Cardiac ventricle fibroblast (primary cell): ENCODE results near the gene AGXT. TPM values are rescaled to one million over a fixed set of nuclear protein-coding genes. Genes with fewer than 3 reads are reported as not detected.

Source experiments
- total RNA-seq: library from RNA; depleted of rRNA; stranded (reverse); fragments of >200 nt; gene quantifications from 2 replicates; pipeline ENCODE4 v1.2.3, GENCODE V29; 2015

AGXT gene
- not detected in 2 replicates for total RNA-seq

DNA sequence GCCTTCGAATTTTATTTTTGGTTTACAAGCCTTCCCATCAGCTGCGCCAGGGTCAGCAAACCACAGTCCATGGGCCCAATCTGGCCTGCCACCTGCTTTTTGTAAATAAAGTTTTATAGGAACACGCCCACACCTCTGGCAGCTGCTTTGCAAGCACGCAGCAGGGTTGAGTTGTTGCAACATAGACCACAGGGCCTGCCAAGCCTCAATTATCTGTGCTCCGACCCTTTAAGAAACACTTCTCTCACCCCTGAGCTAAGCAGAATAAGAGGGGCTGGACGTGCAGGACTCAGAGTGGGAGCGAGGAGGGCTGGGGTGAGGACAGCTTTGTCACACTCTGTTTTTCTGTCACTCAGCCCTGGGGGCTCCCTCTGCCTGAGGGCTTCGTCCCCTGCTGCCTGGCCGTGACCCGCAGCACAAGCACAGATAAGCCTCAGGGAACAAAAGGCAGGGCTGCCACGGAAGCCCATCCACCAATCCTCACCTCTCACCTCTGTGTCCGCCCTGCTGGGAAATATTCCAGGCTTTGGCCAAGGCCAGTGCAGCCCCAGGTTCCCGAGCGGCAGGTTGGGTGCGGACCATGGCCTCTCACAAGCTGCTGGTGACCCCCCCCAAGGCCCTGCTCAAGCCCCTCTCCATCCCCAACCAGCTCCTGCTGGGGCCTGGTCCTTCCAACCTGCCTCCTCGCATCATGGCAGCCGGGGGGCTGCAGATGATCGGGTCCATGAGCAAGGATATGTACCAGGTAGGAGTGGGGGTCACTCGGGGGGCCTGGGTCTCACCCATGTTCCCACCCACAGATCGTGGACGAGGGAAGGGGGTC, at the start of gene AGXT:
TSS of gene AGXT (plus strand) at position 539 of the 823 bp plus-strand sequence. CDS start at position 581, 42 bp downstream.

GRCh38 chr2:240819858-240820606, 48.6 kb upstream of the AGXT start, which contains the start of gene KIF1A:
Gene KIF1A, minus strand, starts transcription at chr2:240820219. Its CDS starts 22,467 bp downstream, at chr2:240797752.

DNA sequence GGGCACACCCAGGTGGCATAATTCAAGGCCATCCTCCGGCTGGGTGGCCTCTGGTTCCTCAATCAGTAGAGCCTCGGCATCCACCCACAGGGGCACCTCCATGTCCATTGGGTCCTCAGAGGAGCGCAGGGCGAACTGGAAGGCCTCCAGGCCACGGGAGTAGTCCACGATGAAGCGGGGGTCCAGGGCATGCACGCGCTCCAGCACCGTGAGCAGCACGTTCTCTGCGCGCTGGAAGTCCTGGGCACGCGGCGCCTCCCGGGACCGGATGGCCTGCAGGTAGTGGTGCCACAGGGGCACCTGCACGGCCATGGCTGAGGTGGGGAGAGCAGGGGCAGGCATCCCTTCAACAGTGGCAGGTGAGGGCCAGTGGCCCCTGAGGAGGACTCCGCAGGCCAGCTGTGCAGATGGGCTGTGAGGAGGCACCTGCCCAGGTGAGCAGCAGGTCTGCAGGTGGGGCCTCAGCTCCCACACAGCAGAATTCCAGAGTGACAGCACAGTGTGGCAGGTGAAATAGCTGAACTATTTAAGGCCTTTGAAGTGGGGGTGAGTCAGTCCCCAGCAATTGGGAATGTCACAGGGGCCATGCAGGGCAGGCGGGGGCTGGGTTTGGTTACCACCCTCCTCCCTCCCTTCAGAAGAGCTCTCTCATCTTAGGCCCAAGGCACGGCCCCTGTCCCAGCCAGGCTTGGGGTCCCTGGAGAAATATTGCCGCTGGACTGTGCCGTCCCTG, 27.2 kb downstream of the AGXT start, which contains the start of gene MAB21L4:
TSS of gene MAB21L4 (minus strand) at position 501 of the 733 bp plus-strand sequence. CDS start at position 342, 159 bp downstream.

GRCh38 chr2:240906141-240906910, 37.7 kb downstream of the AGXT start, which contains the start of gene CROCC2:
Gene CROCC2, plus strand, starts transcription at chr2:240906336. Its CDS starts 178 bp downstream, at chr2:240906514.

Other genes starting within 250 kb of the AGXT start
- not detected in 2 replicates for gene GPR35, start 243.3 kb upstream of the AGXT start, total RNA-seq
- gene AQP12B, start 185.9 kb upstream of the AGXT start, total RNA-seq, result not detected in 2 replicates
- gene AQP12A, start 177.0 kb upstream of the AGXT start, total RNA-seq, result not detected in 2 replicates
- gene KIF1A, start 48.6 kb upstream of the AGXT start, total RNA-seq, result not detected in 2 replicates
- not detected in 2 replicates for gene MAB21L4, start 27.3 kb downstream of the AGXT start, total RNA-seq
- 0.12 and 0.29 TPM in 2 replicates for gene CROCC2, start 37.5 kb downstream of the AGXT start, total RNA-seq
- gene SNED1, start 129.8 kb downstream of the AGXT start, total RNA-seq, result 176 and 211 TPM in 2 replicates
- 20.5 and 21.6 TPM in 2 replicates for gene MTERF4, start 233.5 kb downstream of the AGXT start, total RNA-seq